DND-41 (cell line): ENCODE measurements around the gene ARL13B.

Source experiments
- ATAC-seq: fragments of 200-7000 bp; cut with Tn5 transposase; 3 replicates; pipeline ENCODE4 v1.9.1; 2021; ENCODE audit warnings: low read depth; ENCODE audit not compliant: insufficient read depth
- DNase-seq: peaks from one replicate; pipeline ENCODE4 v3.0.0-alpha.2; 2020
- H2AFZ ChIP-seq: 2 replicates; pipeline ENCODE4 v1.6.0; 2012; ENCODE audit warnings: low read depth, low read length
- H3K27ac ChIP-seq: 2 replicates; pipeline ENCODE4 v1.5.1; 2012; ENCODE audit warnings: low read length, inconsistent platforms
- H3K27me3 ChIP-seq: fragments of 200-600 bp; sonication (generic); 2 replicates; pipeline ENCODE4 v1.6.0; 2012; ENCODE audit warnings: low read length, mild to moderate bottlenecking, inconsistent platforms; ENCODE audit not compliant: insufficient read depth, poor library complexity
- H3K36me3 ChIP-seq: 2 replicates; pipeline ENCODE4 v1.5.1; 2012; ENCODE audit warnings: low read length, inconsistent platforms; ENCODE audit not compliant: insufficient read depth
- H3K4me1 ChIP-seq: 2 replicates; pipeline ENCODE4 v1.5.1; 2012; ENCODE audit warnings: mild to moderate bottlenecking, low read length; ENCODE audit not compliant: insufficient read depth
- H3K4me2 ChIP-seq: 2 replicates; pipeline ENCODE4 v1.6.0; 2012; ENCODE audit warnings: mild to moderate bottlenecking, moderate library complexity, low read length, inconsistent platforms; ENCODE audit not compliant: insufficient read depth
- H3K4me3 ChIP-seq, 2 experiments: fragments of 200-600 bp in 1 of 2; shearing (Covaris generic) in 1 of 2; 2 replicates each; pipeline ENCODE4 v1.5.1; 2012 to 2016; ENCODE audit warnings: inconsistent platforms in 2 of 2, low read length in 2 of 2, mild to moderate bottlenecking in 2 of 2, low read depth in 1 of 2, moderate library complexity in 1 of 2
- H3K79me2 ChIP-seq: 2 replicates; pipeline ENCODE4 v1.6.0; 2012; ENCODE audit warnings: low read length, inconsistent platforms; ENCODE audit not compliant: insufficient read depth
- H3K9ac ChIP-seq: 2 replicates; pipeline ENCODE4 v1.6.0; 2012; ENCODE audit warnings: low read depth, mild to moderate bottlenecking, inconsistent platforms, low read length, moderate library complexity
- H3K9me3 ChIP-seq: 2 replicates; pipeline ENCODE4 v1.5.1; 2012; ENCODE audit warnings: low read length, moderate library complexity, mild to moderate bottlenecking, inconsistent platforms; ENCODE audit not compliant: insufficient read depth, severe bottlenecking
- H4K20me1 ChIP-seq: 2 replicates; pipeline ENCODE4 v1.6.0; 2012; ENCODE audit warnings: low read length; ENCODE audit not compliant: insufficient read depth
- EZH2 ChIP-seq: IDR thresholded peaks from 3 replicates; pipeline ENCODE4 v1.6.1; 2012; ENCODE audit warnings: borderline replicate concordance, low read depth, mild to moderate bottlenecking, moderate library complexity, low read length, inconsistent platforms; ENCODE audit not compliant: severe bottlenecking
- TF ChIP-seq, protein P1 (sequence below): IDR thresholded peaks from 2 replicates; pipeline ENCODE4 v1.5.1; 2012; ENCODE audit warnings: borderline replicate concordance, low read length, moderate library complexity, mild to moderate bottlenecking; ENCODE audit not compliant: poor library complexity, severe bottlenecking; ENCODE audit errors: extremely low read depth

ARL13B gene

DNA sequence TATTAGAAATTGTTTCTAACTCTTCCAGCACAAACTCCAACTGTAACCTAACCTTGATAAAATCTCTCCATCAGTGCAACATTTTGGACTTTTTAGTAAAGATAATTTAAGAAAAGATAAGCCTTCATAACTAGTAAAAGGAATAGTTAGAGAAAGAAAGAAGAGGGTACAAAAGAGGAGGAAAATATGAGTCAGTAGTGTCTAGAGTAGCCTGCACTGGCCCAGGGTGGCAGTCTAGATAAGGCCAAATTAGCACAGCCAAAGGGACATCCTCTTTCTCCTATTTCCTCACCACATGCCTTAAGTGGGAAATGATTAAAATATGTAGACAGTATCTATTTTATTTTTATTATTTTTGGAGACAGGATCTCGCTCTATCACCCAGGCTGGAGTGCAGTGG is 10.0 kb upstream of the ARL13B start:
- H3K4me3 ChIP-seq = no peak overlapping the region
- H3K9ac ChIP-seq = no peak overlapping the region
- DNase-seq (no peak), ATAC-seq (no peak)
- no peaks in the 10 kb centered on the region for H3K27me3 ChIP-seq
- TF ChIP-seq, protein P1, sequence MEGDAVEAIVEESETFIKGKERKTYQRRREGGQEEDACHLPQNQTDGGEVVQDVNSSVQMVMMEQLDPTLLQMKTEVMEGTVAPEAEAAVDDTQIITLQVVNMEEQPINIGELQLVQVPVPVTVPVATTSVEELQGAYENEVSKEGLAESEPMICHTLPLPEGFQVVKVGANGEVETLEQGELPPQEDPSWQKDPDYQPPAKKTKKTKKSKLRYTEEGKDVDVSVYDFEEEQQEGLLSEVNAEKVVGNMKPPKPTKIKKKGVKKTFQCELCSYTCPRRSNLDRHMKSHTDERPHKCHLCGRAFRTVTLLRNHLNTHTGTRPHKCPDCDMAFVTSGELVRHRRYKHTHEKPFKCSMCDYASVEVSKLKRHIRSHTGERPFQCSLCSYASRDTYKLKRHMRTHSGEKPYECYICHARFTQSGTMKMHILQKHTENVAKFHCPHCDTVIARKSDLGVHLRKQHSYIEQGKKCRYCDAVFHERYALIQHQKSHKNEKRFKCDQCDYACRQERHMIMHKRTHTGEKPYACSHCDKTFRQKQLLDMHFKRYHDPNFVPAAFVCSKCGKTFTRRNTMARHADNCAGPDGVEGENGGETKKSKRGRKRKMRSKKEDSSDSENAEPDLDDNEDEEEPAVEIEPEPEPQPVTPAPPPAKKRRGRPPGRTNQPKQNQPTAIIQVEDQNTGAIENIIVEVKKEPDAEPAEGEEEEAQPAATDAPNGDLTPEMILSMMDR = no peak
- no peak for TF ChIP-seq EZH2
- H3K27ac ChIP-seq = no peak overlapping the region
- H4K20me1 ChIP-seq = no peaks in the 10 kb centered on the region
- H3K4me1 ChIP-seq = peaks cover 20% of the 10 kb centered on the region
- H3K79me2 ChIP-seq = no peaks in the 10 kb centered on the region
- no peak overlapping the region for H3K4me2 ChIP-seq
- no peaks in the 10 kb centered on the region for H3K9me3 ChIP-seq
- H3K36me3 ChIP-seq = no peaks in the 10 kb centered on the region
- no peak overlapping the region for H2AFZ ChIP-seq

DNA sequence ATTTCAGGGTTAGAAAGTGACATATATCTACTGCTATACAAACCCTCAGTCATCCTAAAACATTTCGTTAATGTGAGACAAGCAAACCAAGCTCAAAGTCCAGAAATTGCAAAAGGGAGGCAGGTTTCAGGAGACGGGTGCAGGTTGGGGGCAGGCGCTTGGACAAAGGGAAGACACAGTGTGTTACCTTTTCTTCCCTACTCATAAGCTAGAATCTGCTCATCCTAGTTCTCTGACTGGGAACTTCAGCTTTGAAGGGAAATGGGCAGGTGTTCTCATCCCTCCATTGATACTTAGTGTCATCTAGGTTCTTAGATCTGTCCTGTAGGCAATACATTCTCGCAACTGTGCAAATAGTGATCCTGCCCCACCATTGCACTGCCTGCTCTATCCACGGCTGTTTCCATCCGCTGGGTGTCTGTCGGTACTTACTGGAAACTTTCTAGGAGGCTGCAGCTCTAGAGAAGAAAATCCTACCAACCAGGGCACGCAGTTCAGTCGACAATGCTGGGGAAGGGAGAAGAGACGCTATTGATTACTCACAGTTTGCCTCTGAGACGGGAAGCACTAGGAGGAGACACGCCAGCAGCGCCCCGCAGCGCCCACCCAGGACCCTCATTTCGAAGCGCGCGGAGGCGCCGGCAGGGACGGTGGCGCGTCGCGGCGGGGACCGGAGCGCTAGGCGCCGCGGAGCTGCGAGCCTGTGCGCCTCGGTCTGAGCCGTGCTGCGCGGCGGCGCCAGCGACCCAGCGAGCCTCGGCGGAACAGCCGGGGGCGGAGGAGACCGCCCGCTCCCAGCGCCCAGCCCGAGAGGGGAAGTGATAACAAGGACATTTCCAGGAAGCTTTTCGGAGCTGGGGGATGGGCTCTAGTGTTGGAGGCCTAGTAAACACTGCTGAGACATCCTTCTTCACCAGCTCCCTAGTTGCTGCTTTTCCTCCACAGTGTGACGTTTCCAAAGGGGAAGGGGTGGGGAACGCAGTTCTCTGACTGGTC is 6.5 kb upstream of the ARL13B start, which contains the start of gene PROS1:
Gene PROS1 (minus strand): TSS at position 766 of the 996 bp plus-strand sequence. CDS start 147 bp downstream, at position 619.
- peaks cover 20% of the 10 kb centered on the region for H3K4me1 ChIP-seq
- H3K9me3 ChIP-seq = no peaks in the 10 kb centered on the region
- H3K36me3 ChIP-seq = no peaks in the 10 kb centered on the region
- H3K27ac ChIP-seq = peak within 1 kb of the TSS; percentile 80
- peak within 1 kb of the TSS; percentile 62 for H3K9ac ChIP-seq
- DNase-seq (peak; percentile 81), ATAC-seq (peak; percentile 87)
- peak within 1 kb of the TSS; percentile 100 for H2AFZ ChIP-seq
- H3K27me3 ChIP-seq = no peaks in the 10 kb centered on the region
- H3K79me2 ChIP-seq = no peaks in the 10 kb centered on the region
- TF ChIP-seq, protein P1 = peak; percentile 53
- TF ChIP-seq EZH2 = no peak
- peak within 1 kb of the TSS; percentile 78 for H3K4me2 ChIP-seq
- no peaks in the 10 kb centered on the region for H4K20me1 ChIP-seq
- H3K4me3 ChIP-seq = peak within 1 kb of the TSS; percentile 33 to 72

DNA sequence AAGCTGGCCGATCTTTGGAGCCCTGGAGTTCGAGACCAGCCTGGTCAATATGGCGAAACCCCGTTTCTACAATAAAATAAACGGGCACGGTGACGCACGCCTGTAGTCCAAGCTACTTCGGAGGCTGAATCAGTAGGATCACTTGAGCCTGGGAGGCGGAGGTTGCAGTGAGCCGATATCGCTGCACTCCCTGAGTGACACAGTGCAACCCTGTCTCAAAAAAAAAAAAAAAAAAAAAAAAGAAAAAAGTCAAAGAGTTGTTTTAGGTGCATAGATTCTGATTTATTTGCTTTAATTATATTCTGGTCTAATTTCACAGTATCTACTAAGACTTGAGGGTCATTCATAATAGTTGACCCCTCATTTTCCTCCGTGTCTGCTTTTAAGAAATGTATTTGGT is 1.7 kb downstream of the ARL13B start:
- Histone ChIP-seq H2AFZ (no peak overlapping the region), H3K27ac (no peak overlapping the region), H3K9ac (peak overlapping the region; percentile 69; the same call in 1 of the 2 replicates), H3K4me1 (peaks cover 27% of the 10 kb centered on the region), H3K27me3 (no peaks in the 10 kb centered on the region), H3K79me2 (peaks cover 49% of the 10 kb centered on the region), H3K9me3 (no peaks in the 10 kb centered on the region), H4K20me1 (peaks cover 2% of the 10 kb centered on the region; the same call in 1 of the 2 replicates), H3K4me3 (peak overlapping the region in 1 of 2 experiments; percentile 94; a peak in 1 of 4 replicates), H3K4me2 (peak overlapping the region; percentile 90), H3K36me3 (no peaks in the 10 kb centered on the region)
- TF ChIP-seq EZH2 = no peak
- TF ChIP-seq, protein P1 = no peak
- ATAC-seq (no peak), DNase-seq (no peak)
